HL-60 (cell line): ENCODE results near the gene CDH23.
A peak's percentile ranks its signal among the peaks of the same experiment; 100 is the strongest.
"Not testable (repeated sequence)": the region's sequence is repeated elsewhere in the genome, so short reads cannot be mapped to it uniquely, and the experiment has no call there.

Experiments used
- DNase-seq, 2 experiments: peaks; one replicate each; pipeline ENCODE4 v3.0.0-alpha.2; 2010 to 2020; ENCODE audit warnings: low read depth in 1 of 2, low spot score in 1 of 2
- H3K27ac ChIP-seq: fragments of 250-450 bp; sonication (Bioruptor Pico); replicated peaks from 2 replicates; pipeline ENCODE4 v1.5.1; 2020; ENCODE audit warnings: mild to moderate bottlenecking, moderate library complexity
- H3K27me3 ChIP-seq: fragments of 250-450 bp; sonication (Bioruptor Pico); 2 replicates; pipeline ENCODE4 v1.5.1; 2021; ENCODE audit warnings: mild to moderate bottlenecking, moderate library complexity; ENCODE audit not compliant: insufficient read depth, poor library complexity, severe bottlenecking
- H3K4me3 ChIP-seq: replicated peaks from 2 replicates; pipeline ENCODE4 v1.5.1; 2011; ENCODE audit warnings: mild to moderate bottlenecking, control low read depth, low read length; ENCODE audit not compliant: insufficient read depth
- GABPA ChIP-seq: IDR thresholded peaks from 2 replicates; pipeline ENCODE4 v1.6.1; 2012; ENCODE audit warnings: low read depth
- POLR2AphosphoS5 ChIP-seq: IDR thresholded peaks from 2 replicates; pipeline ENCODE4 v1.6.1; 2012; ENCODE audit warnings: low read depth
- SPI1 ChIP-seq: IDR thresholded peaks from 2 replicates; pipeline ENCODE4 v1.6.1; 2012; ENCODE audit warnings: low read depth, mild to moderate bottlenecking, borderline replicate concordance
- TF ChIP-seq, protein P1 (sequence below): IDR thresholded peaks from one replicate; pipeline ENCODE4 v1.5.1; 2011; ENCODE audit warnings: low read length, control low read depth, inconsistent platforms; ENCODE audit not compliant: insufficient read depth
- TF ChIP-seq, protein P2 (sequence below): IDR thresholded peaks from 2 replicates; pipeline ENCODE4 v1.6.1; 2012; ENCODE audit warnings: low read depth; ENCODE audit not compliant: insufficient replicate concordance

The CDH23 gene

GRCh38 chr10:71849461-71849908 is 452.8 kb downstream of the CDH23 start:
- no peak for DNase-seq
- Histone ChIP-seq H3K27ac (no peak overlapping the region), H3K27me3 (no peaks in the 10 kb centered on the region), H3K4me3 (peak overlapping the region; percentile 82; the same call in 1 of the 2 replicates)
- TF ChIP-seq POLR2AphosphoS5 (no peak), SPI1 (no peak), GABPA (no peak)
- TF ChIP-seq, protein P1, sequence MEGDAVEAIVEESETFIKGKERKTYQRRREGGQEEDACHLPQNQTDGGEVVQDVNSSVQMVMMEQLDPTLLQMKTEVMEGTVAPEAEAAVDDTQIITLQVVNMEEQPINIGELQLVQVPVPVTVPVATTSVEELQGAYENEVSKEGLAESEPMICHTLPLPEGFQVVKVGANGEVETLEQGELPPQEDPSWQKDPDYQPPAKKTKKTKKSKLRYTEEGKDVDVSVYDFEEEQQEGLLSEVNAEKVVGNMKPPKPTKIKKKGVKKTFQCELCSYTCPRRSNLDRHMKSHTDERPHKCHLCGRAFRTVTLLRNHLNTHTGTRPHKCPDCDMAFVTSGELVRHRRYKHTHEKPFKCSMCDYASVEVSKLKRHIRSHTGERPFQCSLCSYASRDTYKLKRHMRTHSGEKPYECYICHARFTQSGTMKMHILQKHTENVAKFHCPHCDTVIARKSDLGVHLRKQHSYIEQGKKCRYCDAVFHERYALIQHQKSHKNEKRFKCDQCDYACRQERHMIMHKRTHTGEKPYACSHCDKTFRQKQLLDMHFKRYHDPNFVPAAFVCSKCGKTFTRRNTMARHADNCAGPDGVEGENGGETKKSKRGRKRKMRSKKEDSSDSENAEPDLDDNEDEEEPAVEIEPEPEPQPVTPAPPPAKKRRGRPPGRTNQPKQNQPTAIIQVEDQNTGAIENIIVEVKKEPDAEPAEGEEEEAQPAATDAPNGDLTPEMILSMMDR: no peak
- TF ChIP-seq, protein P2, sequence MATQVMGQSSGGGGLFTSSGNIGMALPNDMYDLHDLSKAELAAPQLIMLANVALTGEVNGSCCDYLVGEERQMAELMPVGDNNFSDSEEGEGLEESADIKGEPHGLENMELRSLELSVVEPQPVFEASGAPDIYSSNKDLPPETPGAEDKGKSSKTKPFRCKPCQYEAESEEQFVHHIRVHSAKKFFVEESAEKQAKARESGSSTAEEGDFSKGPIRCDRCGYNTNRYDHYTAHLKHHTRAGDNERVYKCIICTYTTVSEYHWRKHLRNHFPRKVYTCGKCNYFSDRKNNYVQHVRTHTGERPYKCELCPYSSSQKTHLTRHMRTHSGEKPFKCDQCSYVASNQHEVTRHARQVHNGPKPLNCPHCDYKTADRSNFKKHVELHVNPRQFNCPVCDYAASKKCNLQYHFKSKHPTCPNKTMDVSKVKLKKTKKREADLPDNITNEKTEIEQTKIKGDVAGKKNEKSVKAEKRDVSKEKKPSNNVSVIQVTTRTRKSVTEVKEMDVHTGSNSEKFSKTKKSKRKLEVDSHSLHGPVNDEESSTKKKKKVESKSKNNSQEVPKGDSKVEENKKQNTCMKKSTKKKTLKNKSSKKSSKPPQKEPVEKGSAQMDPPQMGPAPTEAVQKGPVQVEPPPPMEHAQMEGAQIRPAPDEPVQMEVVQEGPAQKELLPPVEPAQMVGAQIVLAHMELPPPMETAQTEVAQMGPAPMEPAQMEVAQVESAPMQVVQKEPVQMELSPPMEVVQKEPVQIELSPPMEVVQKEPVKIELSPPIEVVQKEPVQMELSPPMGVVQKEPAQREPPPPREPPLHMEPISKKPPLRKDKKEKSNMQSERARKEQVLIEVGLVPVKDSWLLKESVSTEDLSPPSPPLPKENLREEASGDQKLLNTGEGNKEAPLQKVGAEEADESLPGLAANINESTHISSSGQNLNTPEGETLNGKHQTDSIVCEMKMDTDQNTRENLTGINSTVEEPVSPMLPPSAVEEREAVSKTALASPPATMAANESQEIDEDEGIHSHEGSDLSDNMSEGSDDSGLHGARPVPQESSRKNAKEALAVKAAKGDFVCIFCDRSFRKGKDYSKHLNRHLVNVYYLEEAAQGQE: no peak

DNA sequence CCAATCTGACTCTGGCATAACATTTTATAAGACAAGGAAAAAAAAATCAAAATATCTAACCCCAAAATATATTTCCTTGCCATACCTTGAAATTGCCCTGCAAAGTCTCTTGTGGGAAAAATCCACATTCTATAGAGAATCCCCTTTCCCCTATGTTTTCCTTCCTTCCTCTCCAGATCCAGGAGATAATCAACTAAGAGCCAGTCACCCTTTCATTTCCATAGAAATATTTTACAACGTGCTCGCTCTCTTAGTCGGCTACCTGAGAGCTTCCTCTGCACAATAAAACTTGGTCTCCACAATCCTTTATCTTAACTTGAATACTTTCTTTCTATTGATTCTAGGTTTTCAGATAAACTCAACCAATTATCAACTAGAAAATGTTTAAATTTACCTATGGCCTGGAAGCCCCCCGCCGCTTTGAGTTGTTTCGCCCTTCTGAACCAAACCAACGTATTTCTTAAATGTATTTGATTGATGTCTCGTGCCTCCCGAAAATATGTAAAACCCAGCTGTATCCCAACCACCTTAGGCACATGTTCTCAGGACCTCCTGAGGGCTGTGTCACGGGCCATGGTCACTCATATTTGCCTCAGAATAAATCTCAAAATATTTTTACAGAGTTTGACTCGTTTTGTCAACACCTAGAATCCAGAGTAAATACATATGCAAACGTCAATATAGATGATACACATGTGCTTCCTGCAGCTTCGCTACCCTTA is 453.5 kb downstream of the CDH23 start:
- TF ChIP-seq, protein P1: no peak
- TF ChIP-seq GABPA: no peak
- no peak for TF ChIP-seq SPI1
- TF ChIP-seq, protein P2: no peak
- no peak for TF ChIP-seq POLR2AphosphoS5
- Histone ChIP-seq H3K27ac (peak overlapping the region; percentile 83), H3K27me3 (no peaks in the 10 kb centered on the region), H3K4me3 (peak overlapping the region; percentile 82)
- DNase-seq: no peak

DNA sequence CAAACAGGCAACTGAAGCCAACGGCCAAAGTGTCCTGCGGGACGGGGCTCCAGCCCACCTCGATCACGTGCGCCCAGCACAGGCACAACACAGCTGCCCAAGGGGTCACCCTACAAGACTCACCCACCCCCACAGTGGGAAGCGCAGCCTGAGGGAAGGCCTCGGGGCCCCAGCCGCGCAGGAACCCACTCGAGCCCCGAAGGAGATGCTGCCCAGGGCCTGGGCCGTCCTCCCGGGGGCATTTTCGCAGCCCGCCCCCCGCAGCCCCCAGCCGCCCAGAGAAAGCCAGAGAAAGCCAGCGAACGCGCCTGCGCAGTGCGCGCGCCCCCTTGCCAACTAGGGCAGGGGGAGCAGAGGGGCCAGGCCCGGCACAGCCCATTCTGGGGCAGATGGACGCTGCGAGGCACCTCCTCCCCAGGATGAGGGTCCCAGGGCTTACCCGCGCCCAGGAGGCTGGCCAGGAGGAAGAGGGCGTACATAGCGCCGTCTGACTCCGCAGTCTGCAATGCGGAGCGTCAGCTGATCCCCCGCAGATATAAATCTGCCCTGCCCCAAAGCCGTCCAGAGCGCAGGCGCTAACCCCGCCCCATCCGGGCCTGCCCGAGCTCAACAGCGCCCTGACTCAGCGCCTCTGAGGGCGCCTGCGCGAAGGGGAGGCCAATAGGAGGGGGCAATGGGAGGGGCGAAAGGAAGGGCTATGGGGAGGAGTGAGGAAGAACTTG is 454.2 kb downstream of the CDH23 start, which contains the start of gene PSAP:
Gene PSAP, minus strand, starts transcription at position 509 of the 722 bp plus-strand sequence. Its CDS starts 30 bp downstream, at position 479.
- TF ChIP-seq, protein P2: no peak
- peak; percentile 85; the same call in 1 of the 2 replicates for TF ChIP-seq POLR2AphosphoS5
- DNase-seq: peak; percentile 95 to 99
- H3K27ac ChIP-seq: peak within 1 kb of the TSS; percentile 83
- H3K4me3 ChIP-seq: peak within 1 kb of the TSS; percentile 82
- H3K27me3 ChIP-seq: no peaks in the 10 kb centered on the region

- DNase-seq, H3K27me3 ChIP-seq: not testable (repeated sequence)
- Histone ChIP-seq H3K27ac (peak overlapping the region; percentile 50), H3K4me3 (peak overlapping the region; percentile 13; the same call in 1 of the 2 replicates)
These were observed 454.9 kb downstream of the CDH23 start for GRCh38 chr10:71851465-71852095.
